Stimulated activated CD8-positive, alpha-beta memory T cell treated with anti-CD3 and anti-CD28 coated beads, Interleukin-15, amount 100 ng/mL, for 24 hours (primary cell): ENCODE measurements around the gene FAN1.

Source experiments
- DNase-seq: peaks from one replicate; pipeline ENCODE4 v3.0.0-alpha.2; 2020; ENCODE audit warnings: low read depth

FAN1 gene

GRCh38 chr15:30921106-30921505 lies 17.4 kb downstream of the FAN1 start:
- DNase-seq, result no peak

GRCh38 chr15:30921781-30922479 lies 18.2 kb downstream of the FAN1 start:
- DNase-seq, result no peak

- DNase-seq, result no peak
Measured at GRCh38 chr15:30922480-30923311, 19.0 kb downstream of the FAN1 start.

GRCh38 chr15:30923429-30923828 lies 19.7 kb downstream of the FAN1 start:
- DNase-seq, result no peak

- no peak for DNase-seq
Measured at GRCh38 chr15:30924353-30924752, 20.6 kb downstream of the FAN1 start.

GRCh38 chr15:30925686-30926085 lies 22.0 kb downstream of the FAN1 start:
- no peak for DNase-seq

- no peak for DNase-seq
Measured at GRCh38 chr15:30926161-30926560, 22.4 kb downstream of the FAN1 start.

GRCh38 chr15:30927148-30927761 lies 23.5 kb downstream of the FAN1 start:
- no peak for DNase-seq

GRCh38 chr15:30928076-30928475 lies 24.4 kb downstream of the FAN1 start:
- no peak for DNase-seq

- DNase-seq, result no peak
Measured at GRCh38 chr15:30929064-30929669, 25.5 kb downstream of the FAN1 start.

GRCh38 chr15:30929982-30930381 lies 26.3 kb downstream of the FAN1 start:
- DNase-seq, result no peak

- no peak for DNase-seq
Measured at GRCh38 chr15:30930422-30930821, 26.7 kb downstream of the FAN1 start.

- DNase-seq, result no peak
Measured at GRCh38 chr15:30933293-30933692, 29.6 kb downstream of the FAN1 start.

GRCh38 chr15:30939161-30939560 lies 35.4 kb downstream of the FAN1 start:
- no peak for DNase-seq

- DNase-seq, result no peak
Measured at GRCh38 chr15:30940359-30940758, 36.6 kb downstream of the FAN1 start.

GRCh38 chr15:30941520-30941919 lies 37.8 kb downstream of the FAN1 start:
- DNase-seq, result no peak

GRCh38 chr15:30943654-30944335 lies 40.1 kb downstream of the FAN1 start:
- no peak for DNase-seq

GRCh38 chr15:30953183-30953582 lies 49.5 kb downstream of the FAN1 start:
- no peak for DNase-seq

GRCh38 chr15:30953731-30954378 lies 50.1 kb downstream of the FAN1 start:
- DNase-seq, result no peak

- no peak for DNase-seq
Measured at GRCh38 chr15:30954674-30955073, 51.0 kb downstream of the FAN1 start.
